Osteoblast (primary cell): ENCODE measurements around the gene EIPR1. TPM values are rescaled to one million over a fixed set of nuclear protein-coding genes. Genes with fewer than 3 reads are reported as not detected.

ENCODE experiments used
- DNase-seq: peaks from one replicate; pipeline ENCODE4 v3.0.0; 2011; ENCODE audit warnings: low spot score, mixed read lengths; ENCODE audit not compliant: insufficient read length; ENCODE audit errors: missing footprints
- H2AFZ ChIP-seq: 2 replicates; pipeline ENCODE4 v1.6.0; 2011; ENCODE audit warnings: mild to moderate bottlenecking, low read length
- H3K27ac ChIP-seq: 2 replicates; pipeline ENCODE4 v1.5.1; 2011; ENCODE audit warnings: mild to moderate bottlenecking, low read depth, low read length, moderate library complexity
- H3K27me3 ChIP-seq: 2 replicates; pipeline ENCODE4 v1.6.0; 2012; ENCODE audit warnings: mild to moderate bottlenecking, control low read depth, inconsistent platforms, low read length, moderate library complexity; ENCODE audit not compliant: insufficient read depth
- H3K36me3 ChIP-seq: 2 replicates; pipeline ENCODE4 v1.5.1; 2011; ENCODE audit warnings: mild to moderate bottlenecking, low read length, control low read depth, moderate library complexity; ENCODE audit not compliant: insufficient read depth
- H3K4me1 ChIP-seq: 2 replicates; pipeline ENCODE4 v1.5.1; 2011; ENCODE audit warnings: mild to moderate bottlenecking, low read length, control low read depth, moderate library complexity; ENCODE audit not compliant: insufficient read depth
- H3K4me2 ChIP-seq: 2 replicates; pipeline ENCODE4 v1.6.0; 2011; ENCODE audit warnings: mild to moderate bottlenecking, low read length; ENCODE audit not compliant: insufficient read depth
- H3K4me3 ChIP-seq: fragments of 200-600 bp; sonication (generic); 3 replicates; pipeline ENCODE4 v1.5.1; 2012; ENCODE audit warnings: mild to moderate bottlenecking, low read length, inconsistent platforms; ENCODE audit not compliant: insufficient read depth
- H3K79me2 ChIP-seq: 2 replicates; pipeline ENCODE4 v1.6.0; 2012; ENCODE audit warnings: mild to moderate bottlenecking, low read length, control low read depth, inconsistent platforms; ENCODE audit not compliant: insufficient read depth
- H3K9me3 ChIP-seq: 2 replicates; pipeline ENCODE4 v1.5.1; 2011; ENCODE audit warnings: low read depth, low read length, control low read depth
- H4K20me1 ChIP-seq: 2 replicates; pipeline ENCODE4 v1.6.0; 2012; ENCODE audit warnings: mild to moderate bottlenecking, low read length, control low read depth; ENCODE audit not compliant: insufficient read depth
- total RNA-seq: library from RNA; depleted of rRNA; stranded (reverse); fragments of >200 nt; gene quantifications from 2 replicates; pipeline ENCODE4 v1.2.3, GENCODE V29; 2012
- TF ChIP-seq, protein P1 (sequence below): IDR thresholded peaks from 2 replicates; pipeline ENCODE4 v1.5.1; 2011; ENCODE audit warnings: mild to moderate bottlenecking, low read depth, low read length, moderate library complexity; ENCODE audit errors: extremely low read depth

The EIPR1 gene
- total RNA-seq, 1 donor, result 17.7 TPM

DNA sequence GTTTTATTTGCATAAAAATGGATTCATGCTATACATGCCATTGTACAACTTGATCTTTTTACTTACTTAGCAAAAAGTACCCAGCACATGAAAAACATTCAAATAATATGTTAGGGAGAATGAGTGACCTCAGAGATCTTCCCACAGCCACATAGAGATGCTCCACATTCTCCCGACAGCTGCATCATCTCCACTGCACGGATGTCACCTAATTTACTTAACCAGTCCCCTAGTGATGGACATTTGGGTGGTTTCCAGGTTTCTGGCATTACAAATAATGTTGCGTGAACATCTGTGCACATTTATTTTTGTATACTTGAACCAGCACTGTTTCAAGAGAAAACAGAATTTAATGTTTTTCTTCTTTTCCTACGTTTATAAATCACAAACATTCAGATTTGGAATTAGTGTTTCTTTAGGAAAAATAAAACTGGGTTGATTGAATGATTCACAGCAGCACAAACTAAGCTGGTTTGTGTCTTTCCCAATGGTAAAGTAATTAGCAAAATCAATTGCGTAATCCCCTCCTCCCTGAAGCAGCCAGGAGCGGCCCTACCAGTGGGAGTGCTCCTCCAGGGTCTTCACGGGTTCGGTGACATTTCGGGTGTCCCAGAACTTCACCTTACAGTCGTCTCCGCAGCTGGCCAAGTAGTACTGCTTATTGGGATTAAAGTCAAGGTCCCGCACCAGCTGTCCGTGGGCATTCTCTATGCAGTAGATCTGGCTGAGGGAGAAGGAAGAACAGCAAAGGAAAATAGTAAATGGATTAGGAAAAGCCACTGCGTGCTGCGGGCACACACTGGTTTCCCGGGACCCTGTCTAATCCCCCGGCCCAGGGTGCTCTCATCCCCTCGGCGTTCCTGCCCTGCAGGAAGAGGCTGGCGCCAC is 183.9 kb downstream of the EIPR1 start:
- H3K4me1 ChIP-seq, result no peaks in the 10 kb centered on the region
- TF ChIP-seq, protein P1, sequence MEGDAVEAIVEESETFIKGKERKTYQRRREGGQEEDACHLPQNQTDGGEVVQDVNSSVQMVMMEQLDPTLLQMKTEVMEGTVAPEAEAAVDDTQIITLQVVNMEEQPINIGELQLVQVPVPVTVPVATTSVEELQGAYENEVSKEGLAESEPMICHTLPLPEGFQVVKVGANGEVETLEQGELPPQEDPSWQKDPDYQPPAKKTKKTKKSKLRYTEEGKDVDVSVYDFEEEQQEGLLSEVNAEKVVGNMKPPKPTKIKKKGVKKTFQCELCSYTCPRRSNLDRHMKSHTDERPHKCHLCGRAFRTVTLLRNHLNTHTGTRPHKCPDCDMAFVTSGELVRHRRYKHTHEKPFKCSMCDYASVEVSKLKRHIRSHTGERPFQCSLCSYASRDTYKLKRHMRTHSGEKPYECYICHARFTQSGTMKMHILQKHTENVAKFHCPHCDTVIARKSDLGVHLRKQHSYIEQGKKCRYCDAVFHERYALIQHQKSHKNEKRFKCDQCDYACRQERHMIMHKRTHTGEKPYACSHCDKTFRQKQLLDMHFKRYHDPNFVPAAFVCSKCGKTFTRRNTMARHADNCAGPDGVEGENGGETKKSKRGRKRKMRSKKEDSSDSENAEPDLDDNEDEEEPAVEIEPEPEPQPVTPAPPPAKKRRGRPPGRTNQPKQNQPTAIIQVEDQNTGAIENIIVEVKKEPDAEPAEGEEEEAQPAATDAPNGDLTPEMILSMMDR, result no peak
- no peak overlapping the region for H3K4me2 ChIP-seq
- no peak overlapping the region for H3K4me3 ChIP-seq
- no peak overlapping the region for H2AFZ ChIP-seq
- no peaks in the 10 kb centered on the region for H4K20me1 ChIP-seq
- H3K36me3 ChIP-seq, result peaks cover 5% of the 10 kb centered on the region
- no peaks in the 10 kb centered on the region for H3K27me3 ChIP-seq
- peak; percentile 89 for DNase-seq
- H3K9me3 ChIP-seq, result no peaks in the 10 kb centered on the region
- no peaks in the 10 kb centered on the region for H3K79me2 ChIP-seq
- no peak overlapping the region for H3K27ac ChIP-seq

DNA sequence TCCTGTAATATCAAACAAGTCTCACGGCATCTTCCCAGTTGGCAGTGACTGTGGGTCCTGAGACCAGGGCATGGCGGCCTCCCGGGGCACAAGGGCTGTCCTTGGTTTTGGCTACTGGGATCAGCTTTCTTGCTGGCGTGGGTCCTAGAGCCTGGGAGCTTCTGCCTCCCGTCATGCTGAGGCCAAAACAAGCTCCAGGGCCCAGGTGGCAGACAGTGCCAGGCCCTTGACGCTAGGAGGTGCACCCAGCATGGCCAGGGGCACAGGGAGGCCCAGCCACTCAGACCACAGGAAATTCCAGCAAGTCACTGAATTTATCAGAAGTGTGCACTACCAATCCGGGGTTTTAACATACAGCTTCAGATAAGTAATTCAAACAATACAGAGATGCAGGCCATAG is 184.7 kb downstream of the EIPR1 start:
- no peak overlapping the region for H3K4me3 ChIP-seq
- DNase-seq, result peak; percentile 60
- no peak overlapping the region for H3K4me2 ChIP-seq
- peaks cover 5% of the 10 kb centered on the region for H3K36me3 ChIP-seq
- no peaks in the 10 kb centered on the region for H3K27me3 ChIP-seq
- H3K4me1 ChIP-seq, result no peaks in the 10 kb centered on the region
- no peaks in the 10 kb centered on the region for H3K9me3 ChIP-seq
- no peak overlapping the region for H3K27ac ChIP-seq
- TF ChIP-seq, protein P1, result no peak
- no peaks in the 10 kb centered on the region for H3K79me2 ChIP-seq
- H2AFZ ChIP-seq, result no peak overlapping the region
- no peaks in the 10 kb centered on the region for H4K20me1 ChIP-seq

DNA sequence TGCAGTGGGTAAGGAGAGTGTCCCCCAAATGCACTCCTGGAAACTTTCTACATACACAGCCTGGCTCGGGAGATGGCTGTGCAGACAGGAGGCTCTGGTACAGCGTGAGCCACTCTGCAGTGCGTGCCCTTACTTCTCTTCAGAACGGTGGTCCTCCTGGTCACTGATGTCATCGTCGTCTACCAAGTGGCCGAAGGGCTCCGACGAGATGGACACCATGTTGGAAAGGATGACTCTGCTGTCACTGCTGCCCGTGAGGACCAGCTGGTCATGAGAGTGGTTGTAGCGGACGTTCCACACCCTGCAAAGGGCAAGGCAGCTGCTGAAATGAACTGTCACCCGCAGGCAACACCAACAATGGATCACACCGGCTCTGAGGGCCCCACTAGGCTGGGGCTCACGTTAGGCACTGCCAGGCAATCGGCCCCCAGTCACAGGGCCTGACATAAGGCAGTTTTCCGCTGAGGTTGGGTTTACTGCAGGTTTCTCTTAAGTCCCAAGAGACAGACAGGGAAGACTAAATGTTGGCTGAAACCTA is 185.3 kb downstream of the EIPR1 start:
- Histone ChIP-seq H3K27me3 (no peaks in the 10 kb centered on the region), H3K79me2 (no peaks in the 10 kb centered on the region), H2AFZ (no peak overlapping the region), H4K20me1 (no peaks in the 10 kb centered on the region), H3K4me1 (no peaks in the 10 kb centered on the region), H3K36me3 (peaks cover 5% of the 10 kb centered on the region), H3K4me2 (no peak overlapping the region), H3K27ac (no peak overlapping the region), H3K9me3 (no peaks in the 10 kb centered on the region), H3K4me3 (no peak overlapping the region)
- TF ChIP-seq, protein P1, result no peak
- DNase-seq, result no peak

DNA sequence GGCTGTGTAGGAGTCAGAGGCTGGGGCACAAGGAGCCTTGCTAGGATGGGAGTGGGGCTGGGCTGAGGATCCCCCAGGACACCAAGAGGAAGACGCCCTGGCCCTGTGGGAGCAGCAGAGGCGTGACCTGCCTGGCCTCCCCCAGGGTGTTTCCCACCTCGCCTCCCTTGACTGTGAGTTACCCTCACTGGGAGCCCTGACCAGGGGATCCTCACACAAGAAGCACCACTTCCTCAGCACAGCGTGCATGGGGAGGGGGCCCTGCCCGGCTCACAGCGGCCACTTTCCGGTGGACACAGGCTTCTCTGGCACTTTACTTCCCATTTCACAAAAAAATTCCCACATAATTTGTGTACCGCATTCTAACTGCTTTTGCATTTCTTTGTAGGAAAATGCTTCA is 187.7 kb downstream of the EIPR1 start:
- no peaks in the 10 kb centered on the region for H3K36me3 ChIP-seq
- no peaks in the 10 kb centered on the region for H3K27me3 ChIP-seq
- no peak overlapping the region for H3K27ac ChIP-seq
- TF ChIP-seq, protein P1, result no peak
- H3K4me3 ChIP-seq, result no peak overlapping the region
- H3K4me2 ChIP-seq, result no peak overlapping the region
- no peaks in the 10 kb centered on the region for H3K9me3 ChIP-seq
- H2AFZ ChIP-seq, result no peak overlapping the region
- DNase-seq, result peak; percentile 75
- no peaks in the 10 kb centered on the region for H3K4me1 ChIP-seq
- H3K79me2 ChIP-seq, result no peaks in the 10 kb centered on the region
- H4K20me1 ChIP-seq, result no peaks in the 10 kb centered on the region
